Skin of body (tissue), 2 donors: ENCODE data around the gene CLDN1. TPM values are rescaled to one million over a fixed set of nuclear protein-coding genes. Genes with fewer than 3 reads are reported as not detected.

ENCODE experiments used
- DNase-seq: peaks from one replicate; lab custom pipeline; 2025; lab: John Stamatoyannopoulos, UW
- total RNA-seq: library from RNA; depleted of rRNA; stranded (reverse); fragments of >200 nt; gene quantifications from one replicate; pipeline ENCODE4 v1.2.3, GENCODE V29; 2014

The CLDN1 gene, protein sequence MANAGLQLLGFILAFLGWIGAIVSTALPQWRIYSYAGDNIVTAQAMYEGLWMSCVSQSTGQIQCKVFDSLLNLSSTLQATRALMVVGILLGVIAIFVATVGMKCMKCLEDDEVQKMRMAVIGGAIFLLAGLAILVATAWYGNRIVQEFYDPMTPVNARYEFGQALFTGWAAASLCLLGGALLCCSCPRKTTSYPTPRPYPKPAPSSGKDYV
- 115 TPM for total RNA-seq

DNA sequence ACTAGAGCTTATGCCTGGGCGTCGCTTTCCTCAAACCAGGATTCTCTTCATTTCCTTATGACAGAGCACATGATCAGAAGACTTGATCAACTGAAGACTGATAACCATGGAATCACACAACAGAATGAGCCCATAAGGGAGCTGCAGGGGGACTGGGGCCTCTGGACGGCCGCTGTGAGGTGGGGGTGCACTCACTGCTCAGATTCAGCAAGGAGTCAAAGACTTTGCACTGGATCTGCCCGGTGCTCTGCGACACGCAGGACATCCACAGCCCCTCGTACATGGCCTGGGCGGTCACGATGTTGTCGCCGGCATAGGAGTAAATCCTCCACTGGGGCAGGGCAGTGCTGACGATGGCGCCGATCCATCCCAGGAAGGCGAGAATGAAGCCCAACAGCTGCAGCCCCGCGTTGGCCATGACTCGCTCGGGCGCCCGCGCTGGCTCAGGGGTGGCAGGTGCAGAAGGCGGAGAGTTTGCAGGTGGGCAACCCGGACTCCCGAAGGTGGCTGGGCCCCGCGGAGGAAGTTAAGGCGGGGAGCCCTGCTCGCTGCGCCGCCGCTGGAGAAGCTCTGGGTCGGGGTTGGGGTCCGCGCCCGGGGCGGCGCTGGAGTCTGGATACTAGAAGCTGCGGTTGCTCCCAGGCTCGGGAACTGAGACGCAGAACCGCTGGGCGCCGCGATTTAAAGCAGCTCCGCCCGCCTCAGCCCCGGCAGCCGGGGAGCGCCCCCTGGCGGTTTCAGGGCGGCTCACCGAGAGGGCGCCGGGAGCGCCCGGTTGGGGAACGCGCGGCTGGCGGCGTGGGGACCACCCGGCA lies at the start of gene CLDN1:
TSS of gene CLDN1 (minus strand) at position 658 of the 815 bp plus-strand sequence. CDS start at position 418, 240 bp downstream.
- DNase-seq = peak; percentile 62

DNA sequence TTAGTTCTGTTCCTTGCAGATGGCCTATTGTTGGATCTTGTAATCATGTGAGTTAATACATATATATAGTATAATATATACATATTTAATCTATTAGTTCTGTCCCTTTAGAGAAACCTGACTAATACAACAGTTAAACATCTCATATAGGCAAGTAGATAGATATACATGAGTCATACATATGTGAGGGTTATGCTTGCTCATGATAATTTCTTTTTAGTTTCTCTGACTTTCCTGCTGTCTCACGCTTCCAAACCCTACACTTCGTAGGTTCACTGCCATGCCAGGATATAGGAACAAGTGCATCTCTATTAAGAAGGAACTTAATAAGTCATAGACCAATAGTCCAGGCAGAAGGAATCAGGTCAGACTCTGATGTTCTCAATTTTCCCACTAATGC lies 48.9 kb upstream of the CLDN1 start:
- DNase-seq = no peak

DNA sequence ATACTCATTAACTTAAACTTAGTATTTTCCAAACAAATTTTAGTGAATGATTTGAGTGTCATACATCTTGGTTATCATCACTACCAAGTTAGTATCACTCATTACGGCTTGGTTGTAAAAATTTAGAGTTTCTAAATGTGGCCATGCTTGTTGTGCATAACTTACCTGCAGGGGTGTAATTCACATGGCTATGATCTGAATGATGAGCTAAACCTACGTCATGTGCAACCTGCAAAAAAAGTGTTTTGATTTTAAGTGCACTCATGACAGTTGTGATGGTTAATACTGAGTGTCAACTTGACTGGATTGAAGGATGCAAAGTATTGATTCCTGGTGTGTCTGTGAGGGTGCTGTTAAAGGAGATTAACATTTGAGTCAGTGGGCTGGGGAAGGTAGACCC lies 48.1 kb upstream of the CLDN1 start:
- no peak for DNase-seq

DNA sequence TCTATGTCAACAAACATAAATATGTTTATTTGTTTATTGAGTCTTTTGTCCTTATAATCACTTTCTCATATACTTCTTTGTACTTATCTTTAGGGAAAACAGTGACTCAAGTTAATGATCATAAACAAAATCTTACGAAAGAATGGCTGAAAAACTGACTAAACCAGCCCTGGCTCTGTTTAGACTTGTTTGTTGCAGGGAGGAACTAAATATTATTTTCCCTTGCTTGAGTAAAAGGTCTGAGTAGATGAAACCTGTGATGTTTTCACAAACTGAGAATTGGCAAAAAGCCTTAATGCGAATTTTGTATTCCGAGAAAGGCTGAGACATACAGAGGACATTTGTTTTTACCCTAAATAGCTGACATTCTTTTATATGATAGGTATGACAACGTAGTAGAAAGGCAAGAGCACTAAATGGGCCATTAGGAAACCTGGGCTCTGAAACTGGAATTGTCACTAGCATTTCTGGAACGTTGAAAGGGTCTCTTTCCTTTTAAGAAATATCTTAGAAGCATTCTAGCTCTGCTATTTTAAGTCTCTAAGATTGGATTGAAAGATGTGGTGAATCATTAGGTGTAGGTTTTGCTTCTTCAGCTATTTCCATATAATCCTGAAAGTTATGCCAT lies 47.5 kb upstream of the CLDN1 start:
- DNase-seq = peak; percentile 29

DNA sequence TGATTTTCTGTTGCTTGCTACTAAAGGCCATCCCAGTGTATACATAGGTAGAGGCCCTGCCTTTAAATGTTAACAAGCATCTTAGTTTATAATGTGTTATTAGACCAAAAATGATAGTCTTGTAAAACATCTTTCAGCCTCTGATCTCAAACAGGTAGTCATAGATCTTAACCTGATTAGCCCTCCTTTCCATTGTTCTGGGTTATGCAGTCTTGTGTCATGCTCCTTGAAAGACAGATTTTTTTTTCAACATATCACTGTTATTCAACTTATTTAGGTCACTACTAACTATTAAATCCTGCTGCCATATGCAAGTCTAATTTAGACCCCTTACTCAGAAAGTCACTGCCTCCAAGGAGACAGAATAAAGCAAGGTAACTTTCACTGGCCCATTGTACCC lies 46.6 kb upstream of the CLDN1 start:
- DNase-seq = no peak

DNA sequence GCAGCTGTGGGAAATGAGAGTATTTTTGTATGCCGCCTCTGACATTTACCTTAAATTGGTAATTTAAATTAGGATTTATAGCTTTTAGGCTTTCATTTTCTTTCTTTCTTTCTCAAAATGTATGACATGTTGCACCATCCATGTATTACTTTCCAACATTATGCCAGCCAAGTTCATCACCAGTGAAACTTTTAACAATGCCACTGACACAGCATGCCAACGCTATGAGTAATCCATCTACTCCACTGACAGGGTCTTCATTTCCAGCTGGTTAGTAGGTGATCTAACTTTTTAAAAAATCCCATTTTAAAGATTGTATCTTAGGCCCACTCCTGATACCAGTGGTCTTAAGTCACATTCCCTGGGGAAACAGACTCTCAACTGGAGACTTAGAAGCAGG lies 43.9 kb upstream of the CLDN1 start:
- no peak for DNase-seq

DNA sequence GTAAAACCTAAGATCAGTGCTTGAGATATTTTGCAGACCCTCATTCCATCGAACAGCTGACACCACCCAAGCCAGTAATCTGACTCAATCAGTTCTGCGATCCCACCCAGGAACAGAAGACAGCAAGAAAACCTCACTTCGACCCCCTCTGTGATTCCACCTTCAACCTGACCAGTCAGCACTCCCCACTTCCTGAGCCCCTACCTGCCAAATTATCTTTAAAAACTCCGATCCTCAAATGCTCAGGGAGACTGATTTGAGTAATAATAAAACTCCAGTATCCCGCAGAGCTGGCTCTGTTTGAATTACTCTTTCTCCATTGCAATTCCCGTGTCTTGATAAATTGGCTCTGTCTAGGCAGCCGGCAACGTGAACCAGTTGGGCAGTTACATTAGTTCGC lies 40.0 kb upstream of the CLDN1 start:
- no peak for DNase-seq

DNA sequence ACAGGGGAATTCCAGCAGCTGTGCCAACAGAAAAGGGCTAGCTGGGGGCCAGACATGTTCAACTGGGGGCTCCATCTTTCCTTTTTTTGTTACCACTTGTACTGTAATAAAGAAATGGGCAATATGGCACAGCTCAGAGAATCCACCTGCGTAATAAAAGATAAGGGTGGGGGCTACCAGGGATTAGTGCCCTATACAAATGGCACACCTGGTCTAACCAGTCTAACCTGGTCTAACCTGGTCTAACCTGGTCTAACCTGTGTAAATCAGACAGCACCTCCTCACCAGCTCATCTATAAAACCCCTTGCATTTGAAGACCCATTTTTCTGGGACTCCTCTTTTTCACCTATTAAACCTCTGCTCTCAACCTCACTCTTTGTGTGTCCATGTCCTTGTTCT lies 39.5 kb upstream of the CLDN1 start:
- no peak for DNase-seq

DNA sequence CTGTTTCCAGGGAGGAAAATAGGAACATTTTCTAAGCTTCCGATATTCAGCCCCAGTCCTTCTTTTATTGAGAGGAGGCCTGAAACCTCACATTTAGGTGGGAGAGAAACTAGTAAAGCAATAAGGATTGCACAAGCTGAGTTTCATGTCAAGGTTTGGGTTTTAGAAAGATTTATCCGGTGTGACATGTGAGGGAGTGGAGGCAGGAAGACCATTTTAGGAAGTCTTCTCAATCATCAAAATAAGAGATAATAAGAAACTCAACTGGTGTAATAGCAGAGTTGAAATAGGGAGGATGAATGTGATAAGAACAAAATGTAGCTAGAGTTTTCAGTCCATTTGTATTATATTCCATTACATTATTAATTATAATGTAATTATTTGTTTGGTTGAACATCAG lies 38.0 kb upstream of the CLDN1 start:
- DNase-seq = no peak

DNA sequence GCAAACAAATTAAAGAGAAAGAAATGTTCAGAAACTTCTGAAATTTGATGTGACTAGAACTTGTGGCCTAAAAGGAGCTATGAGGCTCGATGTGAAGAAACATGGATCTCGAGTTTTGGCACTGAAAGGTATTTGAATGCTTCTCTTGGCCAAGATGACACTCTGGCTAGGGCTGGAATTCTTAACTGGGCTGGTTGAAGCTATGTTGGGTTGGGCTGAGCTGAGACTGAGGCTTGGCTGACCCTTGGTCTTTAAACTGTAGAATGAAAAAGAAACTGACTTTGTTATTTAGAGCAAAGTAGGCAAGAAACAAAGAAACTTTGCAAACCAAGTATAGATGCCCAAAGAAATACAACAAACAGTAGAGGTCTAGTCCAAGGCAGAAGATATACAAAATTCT lies 37.6 kb upstream of the CLDN1 start:
- DNase-seq = no peak

DNA sequence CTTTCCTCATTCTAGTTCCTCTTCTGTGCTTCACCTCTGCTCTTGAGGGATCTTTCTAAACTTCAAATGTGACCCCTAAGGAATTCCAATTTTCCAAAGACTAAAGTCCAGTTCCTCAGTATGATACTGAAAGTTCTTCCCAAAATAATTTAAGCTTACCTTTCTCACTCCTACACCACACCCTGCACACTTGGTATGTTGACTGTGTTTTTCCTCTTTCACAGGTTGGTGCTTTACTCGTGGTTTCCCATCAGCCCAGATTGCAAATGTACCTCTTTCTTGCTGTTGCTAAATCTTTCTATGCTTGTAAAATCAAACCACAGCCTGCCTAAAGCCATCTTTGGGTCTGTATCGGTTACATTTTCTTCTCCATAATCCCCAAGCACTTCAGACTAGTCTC lies 35.2 kb upstream of the CLDN1 start:
- DNase-seq = no peak

DNA sequence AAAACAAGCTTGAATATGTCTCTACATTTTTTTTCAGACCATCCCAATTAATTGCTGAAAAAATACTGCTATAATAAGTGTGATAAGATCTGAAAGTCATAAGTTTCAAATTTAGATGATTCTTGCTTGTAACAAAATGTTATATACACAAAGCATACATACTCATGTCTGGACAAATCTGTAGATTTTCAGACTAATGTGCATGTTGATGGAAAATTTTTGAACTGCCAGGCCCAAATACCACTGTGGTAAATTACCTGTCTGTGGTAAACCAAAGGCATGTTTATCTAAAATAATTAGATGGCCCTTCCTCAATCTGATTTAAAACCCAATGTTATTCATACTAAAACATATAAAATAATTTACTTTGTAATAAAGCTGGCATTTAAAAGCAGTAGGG lies 34.0 kb upstream of the CLDN1 start:
- no peak for DNase-seq

DNA sequence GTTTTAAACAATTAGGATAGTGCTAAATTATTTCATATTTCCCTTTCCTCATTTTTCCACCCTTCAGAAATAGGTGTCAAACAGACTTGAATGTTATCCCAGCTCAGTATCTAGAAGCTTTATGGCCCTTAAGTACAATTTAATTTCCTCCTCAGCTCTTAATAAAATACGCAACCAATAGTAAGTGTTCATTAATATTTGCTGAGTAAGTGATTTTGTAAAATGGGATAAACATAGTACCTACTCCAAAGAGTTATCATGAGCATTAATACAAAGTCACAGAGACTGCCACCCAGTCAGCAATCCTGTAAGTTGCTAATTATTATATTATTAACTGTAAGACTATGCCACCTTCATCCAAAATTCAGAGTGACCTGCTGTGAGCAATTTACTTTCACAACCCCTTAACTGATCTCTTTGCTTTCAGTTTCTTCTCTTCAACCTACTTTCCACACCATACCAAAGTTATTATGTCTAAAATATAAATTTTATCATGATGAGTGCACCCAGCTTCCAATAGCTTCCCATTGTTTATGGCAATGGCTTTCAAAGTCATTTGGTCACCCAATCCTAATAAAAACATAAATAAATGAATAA lies 30.7 kb upstream of the CLDN1 start:
- no peak for DNase-seq

DNA sequence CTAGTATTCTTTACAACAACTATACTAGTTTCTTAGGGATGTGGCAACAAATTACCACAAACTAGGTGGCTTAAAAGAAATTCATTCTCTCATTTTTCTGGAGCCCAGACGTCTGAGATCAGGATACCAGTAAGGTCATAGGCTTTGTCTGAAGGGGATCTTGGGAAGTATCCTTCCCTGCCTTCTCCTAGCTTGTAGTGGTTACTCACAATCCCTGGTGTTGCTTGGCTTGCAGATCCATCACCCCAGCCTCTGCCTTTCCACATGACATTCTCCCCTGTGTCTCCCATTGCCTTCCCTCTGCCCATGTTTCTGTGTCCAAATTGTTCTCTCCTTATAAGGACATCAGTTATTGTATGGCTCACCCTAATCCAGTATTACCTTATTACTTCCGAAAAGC lies 24.3 kb upstream of the CLDN1 start:
- DNase-seq = no peak

DNA sequence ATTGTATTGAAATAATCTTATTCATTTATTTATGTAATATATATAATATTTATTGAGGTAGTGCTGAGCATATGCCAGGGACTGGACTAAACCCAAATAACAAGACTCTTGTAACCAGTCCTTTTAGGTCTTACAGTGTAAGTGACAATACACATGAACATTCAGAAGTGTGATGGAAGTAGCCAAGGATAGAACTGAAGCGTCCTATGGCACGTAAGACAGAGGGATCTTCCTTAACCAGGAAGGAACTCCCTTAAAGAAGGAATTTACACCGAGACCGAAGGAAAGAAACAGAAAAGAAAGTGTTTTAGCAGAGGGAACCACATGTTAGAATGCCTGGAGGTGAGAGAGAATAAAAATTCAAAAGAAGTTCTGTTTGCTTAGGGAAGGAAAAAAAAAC lies 23.6 kb upstream of the CLDN1 start:
- no peak for DNase-seq

DNA sequence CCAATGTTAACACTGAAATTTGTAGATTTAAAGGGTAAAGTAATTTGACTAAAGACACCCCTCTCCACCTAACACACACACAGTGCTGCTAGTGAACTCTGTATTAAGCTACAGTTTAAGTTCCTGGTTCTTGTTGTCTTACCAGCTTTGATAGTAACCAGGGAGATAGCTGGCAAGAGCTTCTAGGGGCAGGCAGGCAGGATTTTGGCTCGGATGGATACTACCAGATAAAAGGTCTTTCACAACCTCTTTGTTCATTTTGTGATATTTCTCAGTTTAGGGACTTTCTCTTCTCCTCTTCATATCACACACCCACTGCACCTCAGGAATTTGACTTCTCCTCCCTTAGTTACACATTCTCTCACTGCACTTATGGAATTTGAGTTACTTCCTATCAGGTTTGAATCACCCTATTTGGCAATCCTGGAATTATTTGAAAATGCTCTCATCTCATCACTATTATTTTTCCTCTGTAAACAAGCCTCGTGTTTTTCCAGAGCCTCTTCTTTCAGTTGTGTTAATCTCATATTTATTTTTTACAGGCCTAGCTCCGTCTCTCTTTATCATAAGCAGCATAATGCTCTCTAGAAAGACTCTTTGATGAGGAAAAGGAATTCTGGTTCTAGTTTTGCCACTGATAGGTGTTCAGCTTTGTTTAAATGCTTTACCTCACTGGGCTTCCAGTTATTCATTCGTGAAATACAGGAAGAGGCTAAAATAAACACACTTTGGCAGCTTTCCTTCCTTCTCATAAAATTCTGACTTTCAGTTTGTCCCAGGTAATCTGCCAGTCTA lies 23.0 kb upstream of the CLDN1 start:
- DNase-seq = peak; percentile 48

DNA sequence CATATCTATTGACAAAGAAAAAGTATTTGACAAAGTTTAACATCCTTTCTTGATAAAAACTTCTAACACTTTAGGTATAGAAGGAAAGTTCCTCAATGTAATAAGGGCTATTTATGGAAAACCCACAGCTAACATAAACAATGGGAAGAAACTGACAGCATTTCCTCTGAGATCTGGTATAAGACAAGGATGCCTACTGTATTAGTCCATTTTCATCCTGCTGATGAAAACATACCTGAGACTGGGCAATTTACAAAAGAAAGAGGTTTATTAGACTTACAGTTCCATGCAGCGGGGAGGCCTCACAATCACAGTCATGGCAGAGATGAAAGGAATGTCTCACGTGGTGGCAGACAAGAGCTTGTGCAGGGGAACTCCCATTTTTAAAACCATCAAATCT lies 17.8 kb upstream of the CLDN1 start:
- DNase-seq = no peak

DNA sequence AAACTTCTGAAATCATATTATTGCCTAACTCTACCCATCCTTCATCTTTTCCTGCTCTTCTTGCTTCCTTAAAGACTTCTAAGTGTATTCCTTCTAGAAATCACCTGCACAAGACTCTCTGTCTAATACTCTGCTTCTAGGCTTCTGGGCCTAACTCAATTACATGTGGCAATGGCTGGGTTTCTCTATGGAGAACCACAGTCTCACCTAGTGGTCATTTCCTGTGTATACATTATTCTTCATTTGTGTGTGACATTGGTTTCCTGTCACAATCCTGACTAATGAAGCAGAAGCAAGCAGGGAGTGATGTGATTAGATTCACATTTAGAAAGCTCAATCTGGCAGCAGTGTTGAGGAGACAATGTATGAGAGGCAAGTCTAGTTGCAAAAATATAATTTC lies 16.9 kb upstream of the CLDN1 start:
- no peak for DNase-seq

DNA sequence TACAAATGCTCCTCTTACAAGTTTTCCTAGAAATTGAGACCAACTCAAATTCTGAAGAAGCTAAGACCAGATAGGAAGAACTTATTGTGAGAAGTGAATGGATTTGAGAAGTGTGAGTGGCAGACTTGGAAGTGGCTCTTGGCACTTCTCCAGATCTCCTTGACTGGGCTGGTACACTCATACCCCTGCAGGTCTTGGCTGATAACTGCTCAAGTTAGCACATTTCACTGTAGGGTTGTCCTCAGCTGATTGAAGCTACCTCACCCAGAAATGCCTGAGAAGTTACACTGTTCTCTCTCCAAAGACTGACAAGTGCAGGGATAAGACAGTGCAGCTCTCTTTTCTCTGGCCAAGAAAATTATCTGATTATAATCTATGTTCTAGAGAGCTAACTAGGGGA lies 16.5 kb upstream of the CLDN1 start:
- no peak for DNase-seq

DNA sequence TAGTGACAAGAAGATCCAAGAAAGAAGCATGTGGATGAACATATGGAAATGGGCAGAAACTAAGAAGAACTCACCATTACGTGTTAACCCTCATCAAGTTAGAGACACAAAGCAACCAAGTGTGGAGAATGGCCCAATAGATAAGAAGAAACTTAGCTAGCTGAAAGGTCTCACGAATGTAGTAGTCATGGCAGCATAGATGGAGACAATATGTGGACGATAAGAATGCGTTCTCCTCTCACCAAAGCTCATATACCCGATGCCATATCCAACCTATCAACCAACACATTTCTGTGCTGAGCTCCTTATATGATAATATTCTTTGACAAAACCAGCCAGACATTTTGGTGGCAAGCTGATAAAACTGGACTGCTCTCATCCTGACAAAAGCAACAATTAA lies 15.1 kb upstream of the CLDN1 start:
- no peak for DNase-seq

DNA sequence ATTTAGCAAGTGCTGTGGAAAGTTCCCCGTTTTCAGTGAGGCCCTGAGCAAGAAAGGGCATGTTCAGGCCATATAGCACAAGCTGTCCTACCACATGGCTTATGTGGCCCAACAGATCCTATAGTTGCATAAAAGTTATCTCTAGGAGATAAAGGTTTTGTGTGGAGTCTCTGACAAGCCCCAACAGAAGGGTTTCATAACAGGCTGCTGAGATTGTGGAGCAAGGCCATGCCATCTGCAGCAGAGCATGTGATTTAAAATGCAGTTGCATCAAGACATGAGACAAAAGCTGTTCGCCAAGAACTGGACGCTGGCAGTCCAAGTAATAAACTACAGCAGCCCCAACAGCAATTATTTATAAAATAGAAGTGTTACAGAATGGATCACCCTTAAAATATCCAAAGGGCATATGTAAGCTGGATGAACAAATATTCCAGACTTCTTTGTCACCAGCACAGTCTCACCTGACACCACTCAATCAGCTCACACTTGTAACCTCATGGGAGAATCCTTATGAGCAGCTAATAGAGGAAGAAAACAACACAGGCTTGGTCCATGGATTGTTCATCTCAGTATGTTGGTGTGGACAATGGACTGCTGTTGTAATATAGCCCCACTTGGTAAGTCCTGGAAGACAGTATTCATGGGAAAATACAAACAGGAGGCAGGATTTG lies 14.4 kb upstream of the CLDN1 start:
- no peak for DNase-seq
